ENCODE data around the gene CCDC7.
"Not testable (repeated sequence)": the region's sequence is repeated elsewhere in the genome, so short reads cannot be mapped to it uniquely, and the experiment has no call there.

The CCDC7 gene

DNA sequence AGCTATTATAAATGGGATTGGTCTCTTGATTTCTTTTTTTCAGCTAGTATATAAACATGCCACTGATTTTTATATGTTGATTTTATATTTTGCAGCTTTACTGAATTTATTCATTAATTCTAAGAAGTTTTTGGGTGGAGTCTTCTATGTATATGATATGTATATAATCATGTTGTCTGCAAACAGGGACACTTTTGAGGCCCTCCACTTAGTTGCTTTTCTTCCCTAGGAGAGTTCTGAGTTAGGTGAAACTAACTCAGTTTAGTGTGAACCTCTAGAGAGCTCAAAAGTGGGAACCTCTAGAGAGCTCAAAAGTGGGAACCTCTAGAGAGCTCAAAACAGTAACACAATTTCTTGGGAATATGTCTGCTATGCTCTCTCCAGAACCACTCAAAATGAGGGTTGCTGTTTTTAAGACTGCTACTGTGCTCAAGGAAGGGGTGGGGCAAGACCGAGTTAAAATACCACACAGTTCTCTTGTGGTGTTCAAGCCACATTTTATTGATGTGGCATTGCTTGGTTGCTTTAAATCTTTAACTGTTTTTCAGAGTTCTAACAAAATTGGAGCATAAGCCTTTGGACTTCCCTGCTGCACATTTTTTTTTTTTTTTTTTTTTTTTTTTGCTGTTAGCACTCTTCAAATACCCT, 13.2 kb downstream of the CCDC7 start:
- peak in 1 of 2 donors; percentile 21 for DNase-seq

- no peak for DNase-seq
These were observed 15.3 kb downstream of the CCDC7 start for GRCh38 chr10:32461203-32461602.

GRCh38 chr10:32471232-32471631, 25.3 kb downstream of the CCDC7 start:
- DNase-seq: no peak

GRCh38 chr10:32477499-32477898, 31.6 kb downstream of the CCDC7 start:
- DNase-seq: no peak

DNA sequence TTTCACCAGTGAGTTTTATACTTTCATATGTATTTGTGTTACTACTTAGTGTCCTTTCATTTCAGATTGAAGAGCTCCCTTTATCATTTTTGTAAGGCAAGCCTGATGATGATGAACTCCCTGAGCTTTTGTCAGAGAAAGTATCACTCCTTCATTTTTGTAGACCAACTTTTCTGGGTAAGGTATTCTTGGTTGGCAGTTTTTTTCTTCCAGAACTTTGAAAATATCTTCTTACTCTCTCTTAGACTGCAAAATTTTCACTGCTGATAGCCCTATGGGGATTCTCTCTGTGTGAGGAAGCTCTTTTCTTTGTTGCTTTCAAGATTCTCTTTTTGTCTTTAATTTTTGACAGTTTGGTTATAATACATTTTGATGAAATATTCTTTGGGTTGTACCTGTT, 35.7 kb downstream of the CCDC7 start:
- no peak for DNase-seq

- DNase-seq: not testable (repeated sequence)
These were observed 37.1 kb downstream of the CCDC7 start for GRCh38 chr10:32483019-32483502.

GRCh38 chr10:32488038-32488437, 42.1 kb downstream of the CCDC7 start:
- not testable (repeated sequence) for DNase-seq

- DNase-seq: no peak
These were observed 43.2 kb downstream of the CCDC7 start for GRCh38 chr10:32489158-32489557.

DNA sequence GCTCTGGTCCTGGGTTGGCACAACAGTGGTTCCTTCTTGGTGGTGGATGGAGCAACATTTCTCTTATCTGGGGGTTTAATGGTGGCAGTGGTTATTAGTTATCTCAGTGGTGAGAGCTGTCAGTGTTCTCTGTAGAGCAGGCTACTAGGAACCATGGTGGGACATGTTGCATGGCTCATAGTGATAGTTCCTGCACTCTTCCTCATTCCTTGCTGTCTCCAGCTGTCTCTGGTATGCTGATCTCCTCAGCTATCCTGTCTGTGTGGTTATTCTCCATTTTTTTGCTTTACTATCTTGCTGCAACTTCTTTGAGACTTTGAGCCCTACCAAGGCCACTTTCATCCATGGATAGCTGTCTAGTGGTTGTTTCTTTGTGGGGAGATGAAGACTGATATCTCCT, 44.0 kb downstream of the CCDC7 start:
- DNase-seq: no peak

- DNase-seq: not testable (repeated sequence)
These were observed 48.6 kb downstream of the CCDC7 start for GRCh38 chr10:32494562-32494961.

GRCh38 chr10:32500136-32500535, 54.2 kb downstream of the CCDC7 start:
- not testable (repeated sequence) for DNase-seq

- no peak for DNase-seq
These were observed 56.0 kb downstream of the CCDC7 start for GRCh38 chr10:32501906-32502305.

GRCh38 chr10:32505762-32506420, 60.0 kb downstream of the CCDC7 start:
- not testable (repeated sequence) for DNase-seq

GRCh38 chr10:32511599-32511998, 65.7 kb downstream of the CCDC7 start:
- no peak for DNase-seq

DNA sequence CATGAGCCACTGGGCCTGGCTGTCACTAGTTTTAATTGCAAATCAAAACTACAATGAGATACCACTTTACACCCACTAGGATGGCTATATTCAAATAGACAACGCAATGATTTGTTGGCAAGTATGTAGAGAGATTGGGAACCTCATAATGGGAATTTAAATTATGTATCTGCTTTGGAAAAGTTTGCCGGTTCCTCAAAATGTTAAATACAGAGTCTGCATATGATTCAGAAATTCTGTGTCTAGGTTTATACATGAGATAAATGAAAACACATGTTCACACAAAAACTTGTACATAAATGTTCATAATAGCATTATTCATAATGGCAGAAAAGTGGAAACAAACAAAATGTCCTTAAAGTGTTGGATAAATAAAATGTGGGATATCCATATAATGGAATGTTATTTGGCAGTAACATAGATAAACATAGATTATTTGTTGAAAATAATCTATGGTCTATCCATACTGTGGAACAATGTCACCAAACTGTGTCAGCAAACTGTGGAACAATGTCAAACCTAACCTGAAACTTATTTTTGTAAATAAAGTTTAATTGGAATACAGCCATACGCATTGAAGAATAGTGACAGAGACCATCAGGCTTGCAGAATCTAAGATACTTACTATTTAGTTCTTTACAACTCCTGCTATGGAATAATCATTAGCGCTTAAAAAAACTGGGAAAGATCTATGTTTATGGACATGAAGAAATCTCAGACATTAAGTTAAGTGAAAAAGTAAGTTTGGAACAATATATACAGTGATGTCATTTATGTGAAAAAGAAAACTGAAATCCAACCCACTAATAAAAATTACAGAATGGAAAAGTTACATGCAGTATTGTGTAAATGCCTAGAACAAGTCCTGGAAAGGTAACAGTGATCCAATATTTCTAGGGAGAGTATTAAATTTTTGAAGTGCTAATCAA, 70.9 kb downstream of the CCDC7 start:
- DNase-seq: no peak

DNA sequence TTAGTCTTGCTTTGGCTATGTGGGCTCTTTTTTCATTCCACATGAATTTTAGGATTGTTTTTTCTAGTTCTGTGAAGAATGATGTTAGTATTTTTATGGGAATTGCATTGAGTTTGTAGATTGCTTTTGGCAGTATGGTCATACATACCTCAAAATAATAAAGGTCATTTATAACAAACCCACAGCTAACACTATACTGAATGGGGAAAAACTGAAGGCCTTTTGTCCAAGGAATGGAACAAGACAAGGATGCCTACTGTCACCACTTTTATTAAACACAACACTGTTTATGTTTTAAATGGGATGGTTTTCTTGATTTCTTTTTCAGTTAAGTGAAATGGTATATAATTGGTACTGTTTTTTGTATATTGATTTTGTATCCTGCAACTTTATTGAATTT, 84.3 kb downstream of the CCDC7 start:
- DNase-seq: no peak

DNA sequence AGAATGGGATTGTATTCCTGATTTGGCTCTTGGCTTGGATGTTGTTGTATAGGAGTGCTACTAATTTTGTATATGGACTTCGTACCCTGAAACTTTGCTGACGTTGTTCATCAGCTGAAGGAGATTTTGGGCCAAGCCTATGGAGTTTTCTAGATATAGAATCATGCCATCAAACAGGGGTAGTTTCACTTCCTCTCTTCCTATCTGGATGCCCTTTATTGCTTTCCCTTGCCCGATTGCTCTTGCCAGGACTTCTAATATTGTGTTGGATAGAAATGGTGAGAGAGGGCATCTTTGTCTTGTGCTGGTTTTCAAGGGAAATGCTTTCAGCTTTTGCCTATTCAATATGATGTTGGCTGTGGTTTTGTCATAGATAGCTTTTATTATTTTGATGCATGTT, 92.3 kb downstream of the CCDC7 start:
- DNase-seq: no peak

DNA sequence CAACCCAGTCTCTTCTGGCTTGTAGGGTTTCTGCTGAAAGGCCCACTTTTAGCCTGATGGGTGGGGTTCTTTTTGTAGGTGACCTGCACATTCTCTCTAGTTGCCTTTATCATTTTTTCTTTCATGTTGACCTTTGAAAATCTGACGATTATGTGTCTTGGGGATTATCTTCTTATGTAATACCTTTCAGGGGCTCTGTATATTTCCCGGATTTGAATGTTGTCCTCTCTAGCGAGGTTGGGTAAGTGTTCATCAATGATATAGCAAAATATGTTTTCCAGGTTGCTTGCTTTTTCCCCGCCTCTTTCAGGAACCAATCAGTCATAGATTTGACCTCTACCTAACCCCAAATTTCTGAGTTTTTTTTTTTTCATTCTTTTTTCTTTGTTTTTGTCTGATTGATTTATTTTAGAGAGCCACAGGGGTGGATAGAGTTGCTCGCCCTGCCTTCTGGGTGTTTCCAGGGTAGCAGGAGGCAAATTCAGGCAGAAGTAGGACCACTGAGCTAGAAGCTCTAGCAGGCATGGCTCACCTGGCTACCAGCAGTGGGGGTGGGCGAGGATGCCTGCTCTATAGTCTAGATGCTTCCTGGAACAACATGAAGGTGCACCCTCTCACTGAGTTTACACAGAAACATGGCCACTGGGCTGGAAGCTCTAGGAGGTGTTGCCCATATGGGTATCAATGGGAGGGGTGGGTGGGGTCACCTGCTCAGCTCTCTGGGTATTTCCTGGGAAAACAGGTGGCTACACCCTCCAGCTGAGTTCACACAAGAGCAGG, 94.9 kb downstream of the CCDC7 start:
- no peak for DNase-seq

GRCh38 chr10:32548208-32548607, 102.3 kb downstream of the CCDC7 start:
- no peak for DNase-seq

DNA sequence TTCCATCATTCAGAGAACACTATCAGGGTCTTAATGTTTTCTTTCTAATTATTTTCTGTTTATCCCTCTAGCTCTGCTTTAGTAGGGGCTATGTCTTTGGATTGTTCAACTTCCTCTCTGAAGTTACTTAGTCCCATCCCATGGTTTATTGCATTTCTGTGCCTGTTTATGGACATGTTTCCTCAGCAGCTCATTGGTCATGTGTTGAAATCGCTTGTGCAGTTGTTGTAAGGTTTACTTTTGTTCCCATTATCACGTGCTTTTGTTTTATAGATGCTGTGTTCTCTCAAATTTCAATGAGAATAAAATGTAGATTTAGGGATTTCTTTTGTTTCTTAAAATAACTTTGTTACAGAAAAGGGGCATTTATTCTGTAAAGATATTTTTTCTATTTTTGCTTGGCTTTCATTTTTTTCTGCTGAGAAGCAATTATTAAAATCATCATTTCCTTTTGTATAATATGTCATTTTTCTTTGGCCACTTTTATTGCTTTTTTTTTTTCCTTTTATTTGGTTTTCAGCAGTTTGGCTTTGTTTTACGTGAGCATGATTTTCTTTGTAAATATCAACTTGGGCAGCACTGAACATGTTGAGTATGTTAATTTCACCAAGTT, 110.9 kb downstream of the CCDC7 start:
- DNase-seq: no peak

- not testable (repeated sequence) for DNase-seq
These were observed 116.8 kb downstream of the CCDC7 start for GRCh38 chr10:32562695-32563094.

DNA sequence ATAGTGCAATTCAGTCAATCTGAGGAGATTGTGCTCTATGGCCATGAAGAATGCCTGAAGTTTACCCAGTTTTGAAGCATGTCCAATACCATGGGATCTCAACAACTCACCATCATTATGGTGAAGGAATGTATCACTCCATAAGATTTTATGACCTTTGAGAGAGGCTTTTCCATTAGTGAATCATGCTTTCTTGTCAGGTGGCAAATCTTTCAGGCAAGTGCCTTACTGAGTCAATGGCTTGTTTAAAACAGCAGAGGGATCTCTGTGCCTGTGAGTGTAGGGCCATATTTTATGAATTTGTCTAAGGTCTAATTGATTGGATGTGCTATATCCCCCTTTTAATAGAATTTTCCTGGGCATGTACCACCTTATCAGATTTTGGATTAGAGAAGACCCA, 131.5 kb downstream of the CCDC7 start:
- no peak for DNase-seq

Measured in stimulated activated CD4-positive, alpha-beta T cell treated with anti-CD3 and anti-CD28 coated beads, Interleukin-2, amount 100 ng/mL, for 24 hours (primary cell).